H1 (cell line): ENCODE results near the gene ATOH7. TPM values are rescaled to one million over a fixed set of nuclear protein-coding genes. Genes with fewer than 3 reads are reported as not detected.

ENCODE experiments used
- ATF2 ChIP-seq: IDR thresholded peaks from 2 replicates; pipeline ENCODE4 v1.6.1; 2012; ENCODE audit warnings: low read length, inconsistent platforms
- CEBPB ChIP-seq: IDR thresholded peaks from 2 replicates; pipeline ENCODE4 v1.6.1; 2012; ENCODE audit warnings: low read depth, low read length
- KDM5A ChIP-seq: fragments of 200-600 bp; IDR thresholded peaks from 2 replicates; pipeline ENCODE4 v1.7.1; 2012; ENCODE audit warnings: mild to moderate bottlenecking, low read length, inconsistent platforms, mixed read lengths
- SIN3A ChIP-seq, 2 experiments: IDR thresholded peaks in 1 of 2; conservative IDR thresholded peaks in 1 of 2; 2 replicates each; pipeline ENCODE4 v1.6.1; 2011 to 2012; ENCODE audit warnings: low read length in 2 of 2, improper control_type of control experiment in 1 of 2, low read depth in 1 of 2, mild to moderate bottlenecking in 1 of 2
- polyA plus RNA-seq, 7 experiments: library from polyadenylated mRNA; depleted of rRNA in 3 of 7; stranded (reverse) in 5 of 7; unstranded in 2 of 7; fragments of >200 nt in 5 of 7; fragments of 200-250 nt in 2 of 7; gene quantifications; 1 replicate in 5 of 7; 2 replicates in 1 of 7; 4 replicates in 1 of 7; pipeline versions ENCODE4 v1.2.1 to v1.2.3, GENCODE V29; 2011 to 2013; ENCODE audit warnings: missing spikeins in 2 of 7, mixed read lengths in 2 of 7
- total RNA-seq: library from RNA; stranded (reverse); fragmentation: NEBNext Ultra II Directional; extraction: Animal tissue kit (Norgen Biotek cat#: 25700); gene quantifications from 2 replicates; pipeline ENCODE4 v1.2.1, GENCODE V29; 2021

ATOH7 gene
- total and polyA plus RNA-seq, 2 of the 8 experiments (the other 6 are each of a cell fraction or from before 2014, with no cell fraction given), result 0.39 to 1.0 TPM

GRCh38 chr10:68221196-68221595 is 10.7 kb downstream of the ATOH7 start (continued):
- TF ChIP-seq SIN3A (conservative IDR thresholded peaks at IDR 0.05 in 1 of 2, IDR thresholded peaks at IDR 0.05 in 1 of 2; ENCODE audit: low read depth in 1 of 2, low read length in 2 of 2), result no peak
- TF ChIP-seq ATF2, result no peak
- no peak for TF ChIP-seq KDM5A
- no peak for TF ChIP-seq CEBPB
- TF ChIP-seq, all 59 proteins: peak for 0
